ENCODE results near the gene KCNK3. TPM values are rescaled to one million over a fixed set of nuclear protein-coding genes. Genes with fewer than 3 reads are reported as not detected.
"Not testable (repeated sequence)": the region's sequence is repeated elsewhere in the genome, so short reads cannot be mapped to it uniquely, and the experiment has no call there.

KCNK3 gene
- total and polyA plus RNA-seq, 2 donors from 2014 or later, result 2.1 to 8.1 TPM

GRCh38 chr2:26759845-26760244 is 67.3 kb downstream of the KCNK3 start:
- H3K27ac ChIP-seq (ENCODE audit: low read depth in 2 of 2, low read length in 2 of 2), result no peak overlapping the region
- H3K27me3 ChIP-seq (ENCODE audit: control insufficient read depth, insufficient read depth, low read length), result no peaks in the 10 kb centered on the region
- H3K4me3 ChIP-seq (ENCODE audit: low read length in 3 of 3), result no peak overlapping the region
- DNase-seq, result no peak
- intact Hi-C loops (cut with DNase I), result no loop called here
- H3K9me3 ChIP-seq (ENCODE audit: control insufficient read depth in 2 of 3, insufficient read depth in 1 of 3, low read length in 3 of 3), result no peaks in the 10 kb centered on the region
- TF ChIP-seq CTCF (IDR thresholded peaks at IDR 0.05; ENCODE audit: borderline replicate concordance, extremely low read depth, insufficient read depth), result no peak
- H3K4me1 ChIP-seq (ENCODE audit: control insufficient read depth in 2 of 3, insufficient read depth in 2 of 3, low read depth in 1 of 3, low read length in 3 of 3), result peaks cover 0 to 9% (median 7%) of the 10 kb centered on the region in 3 donors
- no peaks in the 10 kb centered on the region for H3K36me3 ChIP-seq (ENCODE audit: control insufficient read depth in 2 of 3, insufficient read depth in 3 of 3, low read length in 3 of 3)
- FAIRE-seq, result no peak
- no peak overlapping the region for H3K9ac ChIP-seq (ENCODE audit: low read length in 3 of 3)

- FAIRE-seq, result not testable (repeated sequence)
- H3K4me1 ChIP-seq (ENCODE audit: control insufficient read depth in 2 of 3, insufficient read depth in 2 of 3, low read depth in 1 of 3, low read length in 3 of 3), result peaks cover 0 to 14% (median 14%) of the 10 kb centered on the region in 3 donors
Observed at GRCh38 chr2:26760991-26761390, 68.5 kb downstream of the KCNK3 start.

GRCh38 chr2:26763019-26763418 is 70.5 kb downstream of the KCNK3 start:
- H3K27me3 ChIP-seq (ENCODE audit: control insufficient read depth, insufficient read depth, low read length), result no peaks in the 10 kb centered on the region
- H3K9ac ChIP-seq (ENCODE audit: low read length in 3 of 3), result no peak overlapping the region
- no peak overlapping the region for H3K27ac ChIP-seq (ENCODE audit: low read depth in 2 of 2, low read length in 2 of 2)
- H3K9me3 ChIP-seq (ENCODE audit: control insufficient read depth in 2 of 3, insufficient read depth in 1 of 3, low read length in 3 of 3), result no peaks in the 10 kb centered on the region
- TF ChIP-seq CTCF (IDR thresholded peaks at IDR 0.05; ENCODE audit: borderline replicate concordance, extremely low read depth, insufficient read depth), result no peak
- FAIRE-seq (no peak), DNase-seq (no peak)
- no peaks in the 10 kb centered on the region for H3K36me3 ChIP-seq (ENCODE audit: control insufficient read depth in 2 of 3, insufficient read depth in 3 of 3, low read length in 3 of 3)
- intact Hi-C loops (cut with DNase I), result no loop called here
- H3K4me3 ChIP-seq (ENCODE audit: low read length in 3 of 3), result no peak overlapping the region
- H3K4me1 ChIP-seq (ENCODE audit: control insufficient read depth in 2 of 3, insufficient read depth in 2 of 3, low read depth in 1 of 3, low read length in 3 of 3), result peaks cover 0 to 16% (median 11%) of the 10 kb centered on the region in 3 donors

More at GRCh38 chr2:26760991-26761390, 68.5 kb downstream of the KCNK3 start:
- H3K27ac ChIP-seq (ENCODE audit: low read depth in 2 of 2, low read length in 2 of 2); DNase-seq; intact Hi-C loops (cut with DNase I); H3K9ac ChIP-seq (ENCODE audit: low read length in 3 of 3); H3K9me3 ChIP-seq (ENCODE audit: control insufficient read depth in 2 of 3, insufficient read depth in 1 of 3, low read length in 3 of 3); H3K4me3 ChIP-seq (ENCODE audit: low read length in 3 of 3); H3K27me3 ChIP-seq (ENCODE audit: control insufficient read depth, insufficient read depth, low read length); H3K36me3 ChIP-seq (ENCODE audit: control insufficient read depth in 2 of 3, insufficient read depth in 3 of 3, low read length in 3 of 3): not testable (repeated sequence)

GRCh38 chr2:26764078-26764887 is 71.8 kb downstream of the KCNK3 start, which contains the start of gene SLC35F6:
Gene SLC35F6, plus strand, starts transcription at chr2:26764284. Its CDS starts 66 bp downstream, at chr2:26764350.
- peak within 1 kb of the TSS; percentile 47 to 99 (median 99) for H3K9ac ChIP-seq (ENCODE audit: low read length in 3 of 3)
- DNase-seq (peak; percentile 82 to 95 (median 89)), FAIRE-seq (no peak)
- peak within 1 kb of the TSS; percentile 82 to 94 for H3K27ac ChIP-seq (ENCODE audit: low read depth in 2 of 2, low read length in 2 of 2)
- no peak for TF ChIP-seq CTCF (IDR thresholded peaks at IDR 0.05; ENCODE audit: borderline replicate concordance, extremely low read depth, insufficient read depth)
- H3K4me3 ChIP-seq (ENCODE audit: low read length in 3 of 3), result peak within 1 kb of the TSS; percentile 79 to 94 (median 87)
- no peaks in the 10 kb centered on the region for H3K27me3 ChIP-seq (ENCODE audit: control insufficient read depth, insufficient read depth, low read length)
- intact Hi-C loops (cut with DNase I), result no loop called here
- peaks cover 0 to 14% (median 5%) of the 10 kb centered on the region in 3 donors for H3K4me1 ChIP-seq (ENCODE audit: control insufficient read depth in 2 of 3, insufficient read depth in 2 of 3, low read depth in 1 of 3, low read length in 3 of 3)
- no peaks in the 10 kb centered on the region for H3K9me3 ChIP-seq (ENCODE audit: control insufficient read depth in 2 of 3, insufficient read depth in 1 of 3, low read length in 3 of 3)
- no peaks in the 10 kb centered on the region for H3K36me3 ChIP-seq (ENCODE audit: control insufficient read depth in 2 of 3, insufficient read depth in 3 of 3, low read length in 3 of 3)
